Breast epithelium (tissue), 4 donors: Measurements from ENCODE around the gene FOXP3. TPM values are rescaled to one million over a fixed set of nuclear protein-coding genes. Genes with fewer than 3 reads are reported as not detected.

Experiments
- DNase-seq, 2 donors: peaks; one replicate each; pipeline ENCODE4 v3.0.0-alpha.2; 2019; ENCODE audit warnings: low spot score in 2 of 2
- H3K27ac ChIP-seq, 2 donors: fragments of 200-600 bp; sonication (generic) in 1 of 2; one replicate each; pipeline ENCODE4 v1.5.1; 2016 to 2019; ENCODE audit warnings: mild to moderate bottlenecking in 1 of 2
- H3K27me3 ChIP-seq, 2 donors: fragments of 200-600 bp; sonication (generic) in 1 of 2; one replicate each; pipeline versions ENCODE4 v1.5.1 to v1.6.0; 2017 to 2019; ENCODE audit warnings: control low read depth in 1 of 2, mild to moderate bottlenecking in 1 of 2
- H3K36me3 ChIP-seq: fragments of 200-600 bp; one replicate; pipeline ENCODE4 v1.5.1; 2019
- H3K4me1 ChIP-seq, 2 donors: fragments of 200-600 bp; sonication (generic); one replicate each; pipeline ENCODE4 v1.5.1; 2016 to 2019; ENCODE audit warnings: control low read depth in 1 of 2
- H3K4me3 ChIP-seq, 3 donors: fragments of 200-600 bp; sonication (generic); 1 replicate in 2 of 3; 2 replicates in 1 of 3; pipeline ENCODE4 v1.5.1; 2016 to 2019; ENCODE audit warnings: mild to moderate bottlenecking in 3 of 3, moderate library complexity in 2 of 3
- H3K9me3 ChIP-seq, 2 donors: fragments of 200-600 bp; sonication (generic) in 1 of 2; one replicate each; pipeline ENCODE4 v1.5.1; 2016 to 2019; ENCODE audit warnings: control low read depth in 1 of 2
- POLR2A ChIP-seq: fragments of 450-650 bp; IDR thresholded peaks from one replicate; pipeline ENCODE4 v1.6.1; 2016; ENCODE audit warnings: antibody characterized with exemption, mild to moderate bottlenecking, moderate library complexity
- POLR2AphosphoS5 ChIP-seq, 3 donors: sonication (generic); formaldehyde crosslinking; IDR thresholded peaks; one replicate each; pipeline ENCODE4 v1.6.1; 2017; ENCODE audit warnings: antibody characterized with exemption in 3 of 3
- intact Hi-C: fragments of 100-400 bp; cut with DNase I; formaldehyde crosslinking; loops from one replicate; pipeline ENCODE4 v1.15.1; 2023; ENCODE audit warnings: low total_unique reads
- total RNA-seq, 3 donors: library from RNA; depleted of rRNA; stranded (reverse); fragments of >200 nt; gene quantifications; one replicate each; pipeline ENCODE4 v1.1.0, GENCODE V29; 2016
- TF ChIP-seq, protein P1 (sequence below), 3 donors: fragments of 450-650 bp; IDR thresholded peaks; one replicate each; pipeline ENCODE4 v1.5.1; 2016 to 2017; ENCODE audit warnings: antibody characterized with exemption in 3 of 3, mild to moderate bottlenecking in 3 of 3, moderate library complexity in 3 of 3

Gene FOXP3
- total RNA-seq, 3 donors from 2014 or later: 0.16 TPM; not detected in 2

DNA sequence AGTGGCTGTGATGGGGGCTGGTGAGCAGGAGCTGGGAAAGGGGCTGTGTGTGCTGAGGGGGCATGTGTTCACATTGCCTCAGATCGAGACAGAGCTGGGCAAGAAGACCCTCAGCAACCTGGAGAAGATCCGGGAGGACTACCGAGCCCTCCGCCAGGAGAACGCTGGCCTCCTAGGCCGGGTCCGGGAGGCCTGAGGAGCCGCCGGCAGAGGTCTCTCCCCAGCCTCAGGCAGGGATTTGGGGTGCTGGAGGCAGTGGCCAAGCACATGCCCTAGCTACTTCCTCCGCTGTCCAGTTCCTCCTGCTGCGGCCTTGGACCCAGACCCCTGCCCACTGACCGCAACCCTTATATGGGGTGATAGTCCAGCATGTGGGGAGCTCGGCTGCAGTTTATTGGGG is 14.4 kb downstream of the FOXP3 start:
- H3K4me3 ChIP-seq: no peak overlapping the region
- DNase-seq: no peak
- no peak overlapping the region for H3K27ac ChIP-seq
- TF ChIP-seq POLR2AphosphoS5 (IDR thresholded peaks at IDR 0.05): no peak
- TF ChIP-seq POLR2A: no peak
- TF ChIP-seq, protein P1, sequence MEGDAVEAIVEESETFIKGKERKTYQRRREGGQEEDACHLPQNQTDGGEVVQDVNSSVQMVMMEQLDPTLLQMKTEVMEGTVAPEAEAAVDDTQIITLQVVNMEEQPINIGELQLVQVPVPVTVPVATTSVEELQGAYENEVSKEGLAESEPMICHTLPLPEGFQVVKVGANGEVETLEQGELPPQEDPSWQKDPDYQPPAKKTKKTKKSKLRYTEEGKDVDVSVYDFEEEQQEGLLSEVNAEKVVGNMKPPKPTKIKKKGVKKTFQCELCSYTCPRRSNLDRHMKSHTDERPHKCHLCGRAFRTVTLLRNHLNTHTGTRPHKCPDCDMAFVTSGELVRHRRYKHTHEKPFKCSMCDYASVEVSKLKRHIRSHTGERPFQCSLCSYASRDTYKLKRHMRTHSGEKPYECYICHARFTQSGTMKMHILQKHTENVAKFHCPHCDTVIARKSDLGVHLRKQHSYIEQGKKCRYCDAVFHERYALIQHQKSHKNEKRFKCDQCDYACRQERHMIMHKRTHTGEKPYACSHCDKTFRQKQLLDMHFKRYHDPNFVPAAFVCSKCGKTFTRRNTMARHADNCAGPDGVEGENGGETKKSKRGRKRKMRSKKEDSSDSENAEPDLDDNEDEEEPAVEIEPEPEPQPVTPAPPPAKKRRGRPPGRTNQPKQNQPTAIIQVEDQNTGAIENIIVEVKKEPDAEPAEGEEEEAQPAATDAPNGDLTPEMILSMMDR (IDR thresholded peaks at IDR 0.05): no peak
- H3K4me1 ChIP-seq: no peaks in the 10 kb centered on the region
- H3K36me3 ChIP-seq: no peaks in the 10 kb centered on the region
- intact Hi-C loops: no loop called here
- H3K9me3 ChIP-seq: no peaks in the 10 kb centered on the region
- H3K27me3 ChIP-seq: peaks cover 0 to 46% of the 10 kb centered on the region in 2 donors

DNA sequence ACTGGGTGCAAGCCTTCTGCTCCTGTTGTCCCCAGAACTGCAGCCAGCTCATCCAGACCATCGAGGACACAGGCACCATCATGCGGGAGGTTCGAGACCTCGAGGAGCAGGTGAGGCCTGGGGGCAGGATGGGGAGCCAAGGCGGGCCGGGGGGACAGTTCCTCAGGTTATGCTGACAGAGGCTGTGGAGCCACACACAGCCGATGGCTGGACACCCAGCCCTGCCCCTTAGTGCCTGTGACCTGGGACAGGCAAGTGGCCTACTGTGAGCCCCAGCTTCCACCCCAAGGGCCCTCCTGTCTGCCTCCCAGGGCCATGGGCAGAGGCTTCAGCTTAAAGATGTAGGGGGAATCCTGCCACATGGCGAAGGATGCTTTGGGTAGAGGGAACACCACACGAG is 14.9 kb downstream of the FOXP3 start:
- no peak for DNase-seq
- intact Hi-C loops: no loop called here
- TF ChIP-seq POLR2AphosphoS5 (IDR thresholded peaks at IDR 0.05): no peak
- TF ChIP-seq, protein P1 (IDR thresholded peaks at IDR 0.05): no peak
- TF ChIP-seq POLR2A: no peak
- Histone ChIP-seq H3K27me3 (peaks cover 0 to 46% of the 10 kb centered on the region in 2 donors), H3K9me3 (no peaks in the 10 kb centered on the region), H3K4me3 (no peak overlapping the region), H3K4me1 (no peaks in the 10 kb centered on the region), H3K27ac (no peak overlapping the region), H3K36me3 (no peaks in the 10 kb centered on the region)

DNA sequence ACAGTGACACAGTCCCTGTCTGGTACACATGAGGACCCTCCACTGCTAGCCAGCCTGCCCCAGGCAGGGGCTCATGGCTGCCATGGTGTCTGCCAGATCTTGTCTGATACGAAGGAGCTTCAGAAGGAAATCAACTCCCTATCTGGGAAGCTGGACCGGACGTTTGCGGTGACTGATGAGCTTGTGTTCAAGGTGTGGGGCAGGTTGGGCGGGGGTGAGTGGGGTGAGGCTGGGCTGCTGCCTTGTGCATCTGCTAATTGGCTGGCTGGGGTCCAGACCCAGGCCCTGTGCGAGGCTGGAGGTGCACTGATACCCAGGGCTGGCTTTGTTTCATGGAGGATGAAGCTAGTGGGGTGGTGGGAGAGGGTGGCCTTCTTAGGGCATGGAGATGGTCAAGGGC is 15.4 kb downstream of the FOXP3 start:
- H3K27ac ChIP-seq: no peak overlapping the region
- TF ChIP-seq, protein P1 (IDR thresholded peaks at IDR 0.05): no peak
- TF ChIP-seq POLR2A (no peak), POLR2AphosphoS5 (IDR thresholded peaks at IDR 0.05) (no peak)
- H3K9me3 ChIP-seq: no peaks in the 10 kb centered on the region
- no peaks in the 10 kb centered on the region for H3K4me1 ChIP-seq
- H3K4me3 ChIP-seq: no peak overlapping the region
- DNase-seq: no peak
- intact Hi-C loops: no loop called here
- H3K27me3 ChIP-seq: peaks cover 0 to 46% of the 10 kb centered on the region in 2 donors
- H3K36me3 ChIP-seq: no peaks in the 10 kb centered on the region

DNA sequence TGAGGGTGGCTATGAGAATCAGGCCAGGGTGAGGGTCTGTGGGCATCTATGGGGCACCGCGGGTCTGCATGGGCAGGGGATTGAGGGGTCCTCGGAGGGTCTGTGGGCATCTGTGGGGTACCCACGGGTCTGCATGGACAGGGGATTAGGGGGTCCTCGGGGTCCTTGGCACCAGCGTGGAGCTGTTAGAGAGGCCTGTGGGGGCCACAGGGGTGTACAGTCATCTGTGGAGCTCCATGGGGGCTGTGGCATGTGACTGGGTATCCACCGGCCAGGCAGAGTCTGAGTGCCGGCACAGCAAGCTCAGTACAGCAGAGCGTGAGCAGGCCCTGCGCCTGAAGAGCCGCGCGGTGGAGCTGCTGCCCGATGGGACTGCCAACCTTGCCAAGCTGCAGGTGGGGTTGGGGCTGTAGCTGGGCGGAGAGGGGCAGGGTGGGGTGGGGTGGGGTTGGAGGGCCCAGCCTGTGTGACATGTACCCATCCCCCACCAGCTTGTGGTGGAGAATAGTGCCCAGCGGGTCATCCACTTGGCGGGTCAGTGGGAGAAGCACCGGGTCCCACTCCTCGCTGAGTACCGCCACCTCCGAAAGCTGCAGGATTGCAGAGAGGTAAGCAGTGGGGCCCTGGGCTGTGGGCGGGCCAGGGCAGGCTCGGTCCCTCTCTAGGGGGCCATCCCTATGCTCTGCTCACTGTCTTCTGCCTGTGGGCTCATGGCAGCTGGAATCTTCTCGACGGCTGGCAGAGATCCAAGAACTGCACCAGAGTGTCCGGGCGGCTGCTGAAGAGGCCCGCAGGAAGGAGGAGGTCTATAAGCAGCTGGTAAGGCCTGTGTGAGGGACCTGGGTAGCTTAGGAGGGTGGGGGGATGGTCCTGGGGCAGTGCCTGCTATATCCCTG is 16.3 kb downstream of the FOXP3 start:
- Histone ChIP-seq H3K4me3 (no peak overlapping the region), H3K9me3 (no peaks in the 10 kb centered on the region), H3K27me3 (peaks cover 0 to 40% of the 10 kb centered on the region in 2 donors), H3K36me3 (no peaks in the 10 kb centered on the region), H3K27ac (no peak overlapping the region), H3K4me1 (no peaks in the 10 kb centered on the region)
- TF ChIP-seq, protein P1 (IDR thresholded peaks at IDR 0.05): no peak
- no peak for TF ChIP-seq POLR2A
- no peak for TF ChIP-seq POLR2AphosphoS5 (IDR thresholded peaks at IDR 0.05)
- DNase-seq: no peak
- intact Hi-C loops: no loop called here

DNA sequence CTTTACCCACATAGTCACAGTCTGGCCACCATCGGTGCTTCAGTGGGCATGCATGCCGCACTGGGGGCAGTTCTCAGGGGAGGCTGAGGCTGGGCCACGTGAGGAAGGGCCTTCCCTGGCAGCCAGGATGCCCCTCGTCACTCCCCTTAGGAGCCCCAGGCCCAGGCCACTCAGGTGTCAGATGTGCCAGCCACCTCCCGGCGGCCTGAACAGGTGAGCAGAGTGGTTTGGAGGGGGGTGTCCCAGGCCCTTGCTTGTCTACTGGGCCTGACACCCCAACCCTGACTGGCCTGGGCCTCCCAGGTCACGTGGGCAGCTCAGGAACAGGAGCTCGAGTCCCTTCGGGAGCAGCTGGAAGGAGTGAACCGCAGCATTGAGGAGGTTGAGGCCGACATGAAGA is 17.2 kb downstream of the FOXP3 start:
- Histone ChIP-seq H3K27me3 (peaks cover 0 to 35% of the 10 kb centered on the region in 2 donors), H3K4me3 (no peak overlapping the region), H3K4me1 (no peaks in the 10 kb centered on the region), H3K27ac (no peak overlapping the region), H3K9me3 (no peaks in the 10 kb centered on the region), H3K36me3 (no peaks in the 10 kb centered on the region)
- no peak for DNase-seq
- intact Hi-C loops: no loop called here
- TF ChIP-seq, protein P1 (IDR thresholded peaks at IDR 0.05): no peak
- TF ChIP-seq POLR2AphosphoS5 (IDR thresholded peaks at IDR 0.05) (no peak), POLR2A (no peak)
